BLaER1 treated with 17β-estradiol and CSF1 and Interleukin-3, amounts not matched to agents 10 nM and 100 nM (cell line): Measurements from ENCODE around the gene GNA12.

Experiments used
- H3K27ac ChIP-seq, 11 experiments: shearing (Covaris generic); formaldehyde crosslinking; 2 replicates each; pipeline ENCODE4 v1.8.1; 2022
- H3K27me3 ChIP-seq, 11 experiments: shearing (Covaris generic); formaldehyde crosslinking; 2 replicates each; pipeline ENCODE4 v1.8.1; 2022
- H3K36me3 ChIP-seq, 11 experiments: shearing (Covaris generic); formaldehyde crosslinking; 2 replicates each; pipeline ENCODE4 v1.8.1; 2022
- H3K4me1 ChIP-seq, 10 experiments: shearing (Covaris generic); formaldehyde crosslinking; 2 replicates each; pipeline ENCODE4 v1.8.1; 2022
- H3K4me2 ChIP-seq, 11 experiments: shearing (Covaris generic); formaldehyde crosslinking; 2 replicates each; pipeline ENCODE4 v1.8.1; 2022
- H3K4me3 ChIP-seq, 10 experiments: shearing (Covaris generic); formaldehyde crosslinking; 2 replicates each; pipeline ENCODE4 v1.8.1; 2022
- H3K9ac ChIP-seq, 11 experiments: shearing (Covaris generic); formaldehyde crosslinking; 2 replicates each; pipeline ENCODE4 v1.8.1; 2022
- H3K9me3 ChIP-seq, 11 experiments: shearing (Covaris generic); formaldehyde crosslinking; replicated peaks in 1 of 11; 2 replicates each; pipeline ENCODE4 v1.8.1; 2022
- H4K20me1 ChIP-seq, 11 experiments: shearing (Covaris generic); formaldehyde crosslinking; 2 replicates each; pipeline ENCODE4 v1.8.1; 2022
- Cebpa-rat ChIP-seq, 11 experiments: shearing (Covaris generic); IDR thresholded peaks; 2 replicates each; pipeline ENCODE4 v1.8.1; 2022

GNA12 gene

GRCh38 chr7:2800220-2800930 is 43.7 kb downstream of the GNA12 start:
- no peaks in the 10 kb centered on the region for H3K27me3 ChIP-seq
- H3K9me3 ChIP-seq = peaks cover 0 to 20% (median 4%) of the 10 kb centered on the region in 11 experiments; a peak in 8 of 22 replicates
- TF ChIP-seq Cebpa-rat (IDR thresholded peaks at IDR 0.05) = no peak
- H3K4me3 ChIP-seq = no peak overlapping the region
- no peak overlapping the region; a peak in 1 of 22 replicates for H3K27ac ChIP-seq
- H3K4me1 ChIP-seq = peaks cover 37 to 80% (median 67%) of the 10 kb centered on the region in 10 experiments
- H3K36me3 ChIP-seq = peaks cover 0 to 50% (median 19%) of the 10 kb centered on the region in 11 experiments; a peak in 15 of 22 replicates
- H4K20me1 ChIP-seq = peaks cover 8 to 70% (median 46%) of the 10 kb centered on the region in 11 experiments; a peak in 15 of 22 replicates
- no peak overlapping the region for H3K9ac ChIP-seq
- H3K4me2 ChIP-seq = peak overlapping the region in 10 of 11 experiments; percentile 25 to 73 (median 64); a peak in 17 of 22 replicates

- H3K4me3 ChIP-seq = no peak overlapping the region
- no peak overlapping the region for H3K9ac ChIP-seq
- H3K36me3 ChIP-seq = peaks cover 10 to 54% (median 22%) of the 10 kb centered on the region in 11 experiments
- TF ChIP-seq Cebpa-rat (IDR thresholded peaks at IDR 0.05) = no peak
- H3K9me3 ChIP-seq = peaks cover 0 to 12% (median 4%) of the 10 kb centered on the region in 11 experiments; a peak in 7 of 22 replicates
- peaks cover 8 to 67% (median 46%) of the 10 kb centered on the region in 11 experiments; a peak in 15 of 22 replicates for H4K20me1 ChIP-seq
- H3K4me1 ChIP-seq = peaks cover 37 to 70% (median 66%) of the 10 kb centered on the region in 10 experiments
- H3K4me2 ChIP-seq = peak overlapping the region in 4 of 11 experiments; percentile 1 to 68 (median 33); a peak in 2 of 22 replicates
- H3K27ac ChIP-seq = no peak overlapping the region
- no peaks in the 10 kb centered on the region for H3K27me3 ChIP-seq
Observed at GRCh38 chr7:2799253-2799652, 44.9 kb downstream of the GNA12 start.

GRCh38 chr7:2798669-2799068 is 45.4 kb downstream of the GNA12 start:
- Histone ChIP-seq H3K4me1 (peaks cover 37 to 65% (median 61%) of the 10 kb centered on the region in 10 experiments), H3K27ac (no peak overlapping the region), H3K4me3 (no peak overlapping the region), H3K27me3 (no peaks in the 10 kb centered on the region), H3K36me3 (peaks cover 16 to 54% (median 26%) of the 10 kb centered on the region in 11 experiments), H3K4me2 (no peak overlapping the region), H3K9me3 (peaks cover 0 to 11% (median 4%) of the 10 kb centered on the region in 11 experiments; a peak in 7 of 22 replicates), H4K20me1 (peaks cover 8 to 67% (median 46%) of the 10 kb centered on the region in 11 experiments; a peak in 15 of 22 replicates), H3K9ac (no peak overlapping the region)
- TF ChIP-seq Cebpa-rat (IDR thresholded peaks at IDR 0.05) = no peak

GRCh38 chr7:2796358-2797352 is 47.5 kb downstream of the GNA12 start:
- Histone ChIP-seq H3K27me3 (no peaks in the 10 kb centered on the region), H3K9me3 (peaks cover 0 to 11% (median 4%) of the 10 kb centered on the region in 11 experiments; a peak in 7 of 22 replicates), H3K27ac (peak overlapping the region in 1 of 11 experiments; percentile 10; a peak in 2 of 22 replicates), H4K20me1 (peaks cover 8 to 61% (median 37%) of the 10 kb centered on the region in 11 experiments; a peak in 13 of 22 replicates), H3K4me2 (peak overlapping the region in 9 of 11 experiments; percentile 8 to 30 (median 16); a peak in 9 of 22 replicates), H3K36me3 (peaks cover 35 to 64% (median 39%) of the 10 kb centered on the region in 11 experiments), H3K4me1 (peaks cover 23 to 44% (median 42%) of the 10 kb centered on the region in 10 experiments), H3K4me3 (no peak overlapping the region), H3K9ac (no peak overlapping the region)
- no peak for TF ChIP-seq Cebpa-rat (IDR thresholded peaks at IDR 0.05)

- Histone ChIP-seq H3K27ac (no peak overlapping the region), H3K4me3 (no peak overlapping the region), H3K36me3 (peaks cover 38 to 70% (median 46%) of the 10 kb centered on the region in 11 experiments), H3K27me3 (no peaks in the 10 kb centered on the region), H3K4me1 (peaks cover 15 to 37% (median 35%) of the 10 kb centered on the region in 10 experiments), H3K9ac (no peak overlapping the region), H4K20me1 (peaks cover 3 to 56% (median 29%) of the 10 kb centered on the region in 11 experiments; a peak in 13 of 22 replicates), H3K9me3 (peaks cover 0 to 10% (median 3%) of the 10 kb centered on the region in 11 experiments; a peak in 7 of 22 replicates), H3K4me2 (no peak overlapping the region)
- no peak for TF ChIP-seq Cebpa-rat (IDR thresholded peaks at IDR 0.05)
Observed at GRCh38 chr7:2795906-2796305, 48.2 kb downstream of the GNA12 start.

GRCh38 chr7:2794836-2795636 is 49.1 kb downstream of the GNA12 start:
- Histone ChIP-seq H3K27me3 (no peaks in the 10 kb centered on the region), H3K9ac (no peak overlapping the region), H3K9me3 (0 out of 22 replicates have a peak, but pooled peaks cover 0 to 2% (median 0%) of the 10 kb centered on the region in 11 experiments), H3K36me3 (peaks cover 47 to 72% (median 55%) of the 10 kb centered on the region in 11 experiments), H3K4me1 (peaks cover 11 to 28% (median 26%) of the 10 kb centered on the region in 10 experiments), H3K4me3 (no peak overlapping the region), H4K20me1 (peaks cover 0 to 54% (median 24%) of the 10 kb centered on the region in 11 experiments; a peak in 13 of 22 replicates), H3K4me2 (no peak overlapping the region), H3K27ac (0 out of 22 replicates have a peak overlapping the region, but pooled peaks of 1 of the 11 experiments have one; percentile 18)
- no peak for TF ChIP-seq Cebpa-rat (IDR thresholded peaks at IDR 0.05)

- Histone ChIP-seq H3K4me1 (peaks cover 11 to 17% (median 15%) of the 10 kb centered on the region in 10 experiments), H4K20me1 (peaks cover 0 to 50% (median 14%) of the 10 kb centered on the region in 11 experiments; a peak in 12 of 22 replicates), H3K27me3 (no peaks in the 10 kb centered on the region), H3K9me3 (peaks cover 0 to 13% (median 0%) of the 10 kb centered on the region in 11 experiments; a peak in 5 of 22 replicates), H3K4me2 (no peak overlapping the region), H3K4me3 (no peak overlapping the region), H3K36me3 (peaks cover 64 to 83% (median 72%) of the 10 kb centered on the region in 11 experiments), H3K9ac (no peak overlapping the region), H3K27ac (no peak overlapping the region)
- TF ChIP-seq Cebpa-rat (IDR thresholded peaks at IDR 0.05) = no peak
Observed at GRCh38 chr7:2792856-2793487, 51.1 kb downstream of the GNA12 start.
